IMR-90 (cell line): Measurements from ENCODE around the gene CCT4. TPM values are rescaled to one million over a fixed set of nuclear protein-coding genes. Genes with fewer than 3 reads are reported as not detected.

Experiments
- ATAC-seq: fragments of 200-7000 bp; cut with Tn5 transposase; 2 replicates; pipeline ENCODE4 v1.9.1; 2020; ENCODE audit warnings: low read depth, mild to moderate bottlenecking, moderate library complexity
- BruUV-seq: library from RNA; stranded (reverse); fragments of 400-500 nt; replicated peaks from 2 replicates; lab custom pipeline; 2021; lab: Mats Ljungman, UMichigan
- CTCF ChIA-PET: fragments of 300-600 bp; formaldehyde crosslinking; extraction: SDS; loops from one replicate; lab custom pipeline; 2021; ENCODE audit warnings: antibody characterized with exemption; lab: Yijun Ruan, JAX
- POLR2A ChIA-PET: fragments of 300-600 bp; sonication (Branson Sonifier 250); formaldehyde crosslinking; loops from one replicate; lab custom pipeline; 2022; ENCODE audit warnings: antibody characterized with exemption; ENCODE audit not compliant: unreplicated experiment; lab: Charles Lee
- DNase-seq: peaks from one replicate; pipeline ENCODE4 v3.0.0; 2013
- H2AFZ ChIP-seq: replicated peaks from 2 replicates; pipeline ENCODE3; 2013; ENCODE audit warnings: low read length, mild to moderate bottlenecking; ENCODE audit not compliant: poor library complexity
- H2AK5ac ChIP-seq: 2 replicates; pipeline ENCODE4 v1.6.1; 2013; ENCODE audit warnings: low read depth, low read length, inconsistent platforms
- H2AK9ac ChIP-seq: replicated peaks from 2 replicates; pipeline ENCODE3; 2013; ENCODE audit warnings: mild to moderate bottlenecking, low read depth, low read length, moderate library complexity; ENCODE audit not compliant: poor library complexity
- H2BK120ac ChIP-seq: 2 replicates; pipeline ENCODE4 v1.6.1; 2013; ENCODE audit warnings: low read depth, low read length, inconsistent platforms
- H2BK15ac ChIP-seq: 3 replicates; pipeline ENCODE4 v1.6.1; 2013; ENCODE audit warnings: low read depth, low read length, inconsistent platforms
- H2BK20ac ChIP-seq: 2 replicates; pipeline ENCODE4 v1.6.1; 2013; ENCODE audit warnings: low read depth, mild to moderate bottlenecking, inconsistent platforms, low read length, moderate library complexity
- H2BK5ac ChIP-seq: 2 replicates; pipeline ENCODE4 v1.6.1; 2013; ENCODE audit warnings: mild to moderate bottlenecking, low read depth, low read length, inconsistent platforms; ENCODE audit not compliant: poor library complexity, severe bottlenecking
- H3K14ac ChIP-seq: replicated peaks from 2 replicates; pipeline ENCODE4 v1.6.1; 2013; ENCODE audit warnings: low read depth, low read length, inconsistent platforms
- H3K18ac ChIP-seq: 2 replicates; pipeline ENCODE4 v1.6.1; 2013; ENCODE audit warnings: low read depth, low read length, control low read depth
- H3K23ac ChIP-seq: 2 replicates; pipeline ENCODE4 v1.6.1; 2013; ENCODE audit warnings: low read depth, low read length, inconsistent platforms
- H3K27ac ChIP-seq: 2 replicates; pipeline ENCODE4 v1.5.1; 2013; ENCODE audit warnings: mild to moderate bottlenecking, control low read depth, low read length; ENCODE audit not compliant: insufficient read depth
- H3K27me3 ChIP-seq: 2 replicates; pipeline ENCODE4 v1.6.1; 2013; ENCODE audit warnings: low read length; ENCODE audit not compliant: control insufficient read depth, insufficient read depth
- H3K36me3 ChIP-seq: 2 replicates; pipeline ENCODE4 v1.6.1; 2013; ENCODE audit warnings: low read length, mixed read lengths; ENCODE audit not compliant: control insufficient read depth, insufficient read depth
- H3K4ac ChIP-seq: 2 replicates; pipeline ENCODE4 v1.6.1; 2013; ENCODE audit warnings: low read depth, low read length, inconsistent platforms
- H3K4me1 ChIP-seq: 2 replicates; pipeline ENCODE4 v1.6.1; 2013; ENCODE audit warnings: low read length, mixed read lengths; ENCODE audit not compliant: control insufficient read depth, insufficient read depth
- H3K4me2 ChIP-seq: 2 replicates; pipeline ENCODE4 v1.6.1; 2013; ENCODE audit warnings: low read depth, mild to moderate bottlenecking, control low read depth, low read length, moderate library complexity
- H3K4me3 ChIP-seq: 2 replicates; pipeline ENCODE4 v1.5.1; 2013; ENCODE audit warnings: low read depth, mild to moderate bottlenecking, control low read depth, low read length, moderate library complexity; ENCODE audit not compliant: insufficient read depth
- H3K56ac ChIP-seq: 2 replicates; pipeline ENCODE4 v1.6.1; 2013; ENCODE audit warnings: low read length, inconsistent platforms; ENCODE audit not compliant: insufficient read depth; ENCODE audit errors: extremely low read depth
- H3K79me1 ChIP-seq, 2 experiments: 2 replicates each; pipeline ENCODE4 v1.6.1; 2013; ENCODE audit warnings: low read length in 2 of 2, inconsistent platforms in 1 of 2, low read depth in 1 of 2
- H3K9ac ChIP-seq: 2 replicates; pipeline ENCODE4 v1.6.1; 2013; ENCODE audit warnings: low read depth, low read length, control low read depth
- H3K9me1 ChIP-seq: 2 replicates; pipeline ENCODE4 v1.6.1; 2013; ENCODE audit warnings: low read length, inconsistent platforms; ENCODE audit not compliant: insufficient read depth
- H3K9me3 ChIP-seq: 2 replicates; pipeline ENCODE4 v1.6.1; 2013; ENCODE audit warnings: low read length; ENCODE audit not compliant: control insufficient read depth, insufficient read depth
- H4K20me1 ChIP-seq: 2 replicates; pipeline ENCODE4 v1.6.1; 2013; ENCODE audit warnings: low read length, inconsistent platforms; ENCODE audit not compliant: insufficient read depth
- H4K5ac ChIP-seq: 2 replicates; pipeline ENCODE4 v1.6.1; 2013; ENCODE audit warnings: mild to moderate bottlenecking, low read depth, low read length, control low read depth
- H4K8ac ChIP-seq, 2 experiments: 2 replicates each; pipeline ENCODE4 v1.6.1; 2013; ENCODE audit warnings: low read depth in 2 of 2, low read length in 2 of 2, control low read depth in 1 of 2, inconsistent platforms in 1 of 2
- H4K91ac ChIP-seq: 2 replicates; pipeline ENCODE4 v1.6.1; 2013; ENCODE audit warnings: low read depth, low read length, inconsistent platforms; ENCODE audit not compliant: insufficient read depth
- BHLHE40 ChIP-seq: fragments of 150-350 bp; IDR thresholded peaks from 2 replicates; pipeline ENCODE4 v1.6.1; 2016; ENCODE audit warnings: mild to moderate bottlenecking, low read depth, low read length
- MAFK ChIP-seq: IDR thresholded peaks from 2 replicates; pipeline ENCODE4 v1.6.1; 2012; ENCODE audit warnings: low read depth, low read length, improper control_type of control experiment
- SMC3 ChIP-seq: fragments of 150-350 bp; IDR thresholded peaks from 2 replicates; pipeline ENCODE4 v1.6.1; 2016; ENCODE audit warnings: low read depth, mild to moderate bottlenecking, antibody characterized with exemption, low read length, moderate library complexity
- WGBS, 2 experiments: methylation state at CpG; one replicate each; pipeline versions ENCODE4 v1.1.5 to v1.1.7; 2013; ENCODE audit warnings: missing lambda C conversion rate in 2 of 2; ENCODE audit not compliant: insufficient read length in 1 of 2; ENCODE audit errors: extremely low coverage in 2 of 2; 5-methylcytosine and 5-hydroxymethylcytosine counted together
- dilution Hi-C: fragments of 300-500 bp; cut with HindIII; formaldehyde crosslinking; loops from one replicate; pipeline ENCODE4 v1.14.3; 2018; ENCODE audit warnings: low sequenced_read_pairs; ENCODE audit not compliant: unreplicated experiment
- in situ Hi-C: fragments of 300-500 bp; cut with MboI; formaldehyde crosslinking; loops from 3 replicates; pipeline ENCODE4 v1.14.3; 2019; ENCODE audit warnings: low sequenced_read_pairs, inconsistent platforms, mixed read lengths
- intact Hi-C: fragments of 100-400 bp; cut with micrococcal nuclease; formaldehyde crosslinking; loops from 2 replicates; pipeline ENCODE4 v1.10.0; 2022
- polyA plus RNA-seq, 3 experiments: library from polyadenylated mRNA; depleted of rRNA; stranded (reverse); fragments of >200 nt; gene quantifications; 2 replicates each; pipeline ENCODE4 v1.2.3, GENCODE V29; 2012; ENCODE audit warnings: low replicate concordance in 1 of 3
- total RNA-seq: library from RNA; depleted of rRNA; stranded (reverse); fragments of >200 nt; gene quantifications from 2 replicates; pipeline ENCODE4 v1.2.3, GENCODE V29; 2012

Gene CCT4
- total and polyA plus RNA-seq, 2 of the 4 experiments (the other 2 are of a cell fraction): 94.4 to 187 TPM

- H3K4me1 ChIP-seq: peaks cover 4% of the 10 kb centered on the region
- dilution Hi-C loops (no loop called here), intact Hi-C loops (no loop called here), in situ Hi-C loops (no loop called here)
- peaks cover 0 to 11% of the 10 kb centered on the region in 2 experiments; a peak in 3 of 4 replicates for H3K79me1 ChIP-seq
- H3K9ac ChIP-seq: no peak overlapping the region
- H2AFZ ChIP-seq: no peak overlapping the region
- no peak overlapping the region for H2BK20ac ChIP-seq
- no peak overlapping the region for H3K56ac ChIP-seq
- no peak overlapping the region for H3K4ac ChIP-seq
- ATAC-seq: no peak
- no peak overlapping the region for H2AK5ac ChIP-seq
- H3K4me2 ChIP-seq: no peak overlapping the region
- CTCF ChIA-PET: no interaction called here
- H3K27me3 ChIP-seq: no peaks in the 10 kb centered on the region
- no peak overlapping the region for H2BK15ac ChIP-seq
- H4K20me1 ChIP-seq: no peaks in the 10 kb centered on the region
- no peaks in the 10 kb centered on the region for H3K9me1 ChIP-seq
- H3K14ac ChIP-seq: no peak overlapping the region
- no peak overlapping the region for H3K4me3 ChIP-seq
- no peak overlapping the region for H4K8ac ChIP-seq
- POLR2A ChIA-PET: no interaction called here
- no peak overlapping the region for H4K91ac ChIP-seq
- no peak overlapping the region for H3K27ac ChIP-seq
- no peak for DNase-seq
- H2BK120ac ChIP-seq: no peak overlapping the region
- TF ChIP-seq BHLHE40 (no peak), MAFK (no peak), SMC3 (no peak)
- WGBS, 2 experiments: no CpG with 5 or more reads among the region's 8 CpGs
- no peak overlapping the region for H2BK5ac ChIP-seq
- no peak overlapping the region for H3K18ac ChIP-seq
- no peak overlapping the region for H2AK9ac ChIP-seq
- no peak overlapping the region for H4K5ac ChIP-seq
- no peaks in the 10 kb centered on the region for H3K9me3 ChIP-seq
- H3K36me3 ChIP-seq: no peaks in the 10 kb centered on the region
- no peak overlapping the region for H3K23ac ChIP-seq
- BruUV-seq: no TSS peak
Measured at GRCh38 chr2:61926531-61927477, 38.3 kb upstream of the CCT4 start.
